ENCODE measurements around the gene KITLG.

DNA sequence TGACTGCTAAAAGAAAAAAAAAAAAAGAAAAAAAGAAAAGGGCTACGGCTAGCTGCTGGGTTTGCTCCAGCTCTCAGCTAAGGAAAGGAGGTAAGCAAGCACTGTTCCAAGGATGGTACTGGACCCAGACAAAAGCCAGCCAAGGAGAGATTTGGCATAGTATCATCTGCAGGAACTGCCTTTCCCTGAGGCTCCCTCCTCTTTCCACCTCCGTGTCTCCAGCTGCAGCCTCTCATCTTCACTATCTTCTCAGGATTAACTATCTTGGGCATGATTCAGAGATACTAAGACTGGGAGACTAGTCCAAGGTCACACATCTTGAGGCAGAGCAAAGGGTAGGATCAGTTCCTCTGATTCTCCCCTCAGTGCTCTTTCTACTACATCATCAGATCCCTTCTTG lies 6.0 kb downstream of the KITLG start:
- TF ChIP-seq, protein P1, sequence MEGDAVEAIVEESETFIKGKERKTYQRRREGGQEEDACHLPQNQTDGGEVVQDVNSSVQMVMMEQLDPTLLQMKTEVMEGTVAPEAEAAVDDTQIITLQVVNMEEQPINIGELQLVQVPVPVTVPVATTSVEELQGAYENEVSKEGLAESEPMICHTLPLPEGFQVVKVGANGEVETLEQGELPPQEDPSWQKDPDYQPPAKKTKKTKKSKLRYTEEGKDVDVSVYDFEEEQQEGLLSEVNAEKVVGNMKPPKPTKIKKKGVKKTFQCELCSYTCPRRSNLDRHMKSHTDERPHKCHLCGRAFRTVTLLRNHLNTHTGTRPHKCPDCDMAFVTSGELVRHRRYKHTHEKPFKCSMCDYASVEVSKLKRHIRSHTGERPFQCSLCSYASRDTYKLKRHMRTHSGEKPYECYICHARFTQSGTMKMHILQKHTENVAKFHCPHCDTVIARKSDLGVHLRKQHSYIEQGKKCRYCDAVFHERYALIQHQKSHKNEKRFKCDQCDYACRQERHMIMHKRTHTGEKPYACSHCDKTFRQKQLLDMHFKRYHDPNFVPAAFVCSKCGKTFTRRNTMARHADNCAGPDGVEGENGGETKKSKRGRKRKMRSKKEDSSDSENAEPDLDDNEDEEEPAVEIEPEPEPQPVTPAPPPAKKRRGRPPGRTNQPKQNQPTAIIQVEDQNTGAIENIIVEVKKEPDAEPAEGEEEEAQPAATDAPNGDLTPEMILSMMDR (IDR thresholded peaks at IDR 0.05): no peak
- no peak for TF ChIP-seq POLR2A (IDR thresholded peaks at IDR 0.05)

All from ovary (tissue), 3 donors.